Stromal cell of bone marrow (primary cell): ENCODE measurements around the gene FAP.
A peak's percentile ranks its signal among the peaks of the same experiment; 100 is the strongest.

Experiments
- DNase-seq: peaks from one replicate; pipeline ENCODE4 v3.0.0-alpha.2; 2012; ENCODE audit warnings: low read depth

The FAP gene

DNA sequence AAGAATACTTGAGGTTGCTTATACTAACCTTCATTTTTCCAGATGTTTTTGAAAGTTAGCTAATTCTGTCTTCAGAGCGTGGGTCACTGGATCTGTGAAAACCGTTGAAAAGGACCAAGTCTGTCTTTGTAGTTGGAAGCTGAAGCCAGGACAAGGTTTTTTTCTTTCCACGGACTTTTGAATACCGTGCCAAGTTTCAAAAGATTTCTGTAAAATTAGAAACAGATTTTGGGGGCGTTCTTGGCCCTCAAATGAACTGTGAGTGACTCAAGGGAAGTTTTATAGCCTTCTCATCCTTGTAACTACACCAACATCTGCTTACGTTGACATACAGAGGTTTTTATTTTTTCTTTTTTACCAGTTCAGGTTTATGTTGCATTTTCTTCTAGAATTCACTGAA, at the start of gene FAP:
Gene FAP, minus strand, starts transcription at position 152 of the 400 bp plus-strand sequence. Its CDS starts 118 bp downstream, at position 34.
- DNase-seq: peak; percentile 91

DNA sequence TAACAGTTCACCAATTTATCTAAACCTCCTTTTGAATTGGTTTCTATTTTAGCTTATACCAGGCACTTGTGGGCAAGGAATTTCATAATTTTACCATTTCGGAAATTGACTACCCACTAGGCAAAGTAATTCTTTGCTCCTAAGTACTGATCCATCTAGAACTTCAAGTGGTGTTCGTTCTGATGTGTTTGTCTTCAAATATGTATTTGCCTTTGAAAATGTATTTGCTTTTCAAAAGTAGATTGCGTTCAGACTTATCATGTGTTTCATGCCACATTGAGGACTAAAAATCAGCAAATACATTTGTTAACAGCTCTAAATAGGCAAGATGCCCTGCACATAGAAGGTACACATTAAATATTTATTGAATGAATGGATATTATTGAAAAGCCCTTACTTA, 48.5 kb upstream of the FAP start:
- no peak for DNase-seq

DNA sequence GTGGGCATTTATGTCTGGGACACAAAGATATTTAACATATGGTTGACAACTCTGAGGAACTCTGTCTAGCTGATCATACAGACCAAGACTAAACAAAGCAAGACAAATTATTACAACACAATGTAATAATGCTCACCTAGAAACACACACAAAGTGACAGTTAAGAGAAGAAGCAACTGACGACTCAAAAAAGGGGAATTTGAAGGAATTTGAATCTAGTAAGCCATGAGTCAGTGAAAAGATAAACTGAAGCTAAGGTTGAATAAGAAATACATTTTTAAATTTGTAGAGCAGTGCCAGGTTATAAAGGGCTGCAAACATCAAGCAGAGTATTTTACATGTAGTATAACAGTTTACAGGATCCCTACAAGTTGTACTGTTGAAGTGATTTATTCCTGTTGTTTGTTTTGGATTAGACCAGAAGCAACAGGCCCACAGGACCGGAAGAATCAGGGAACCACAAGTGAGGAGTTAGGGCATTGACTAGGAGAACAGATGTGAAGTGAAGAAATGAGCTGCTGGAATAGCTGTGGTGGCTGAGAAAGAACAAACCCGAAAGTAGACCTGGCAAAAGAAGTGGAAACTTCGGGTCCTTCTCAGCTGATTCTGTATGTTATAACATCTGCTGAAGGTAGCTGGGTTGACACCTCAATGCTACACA, 39.6 kb upstream of the FAP start:
- peak; percentile 47 for DNase-seq

- no peak for DNase-seq
These were observed 37.4 kb upstream of the FAP start for GRCh38 chr2:162280654-162281053.

GRCh38 chr2:162277381-162277780, 34.1 kb upstream of the FAP start:
- DNase-seq: no peak

DNA sequence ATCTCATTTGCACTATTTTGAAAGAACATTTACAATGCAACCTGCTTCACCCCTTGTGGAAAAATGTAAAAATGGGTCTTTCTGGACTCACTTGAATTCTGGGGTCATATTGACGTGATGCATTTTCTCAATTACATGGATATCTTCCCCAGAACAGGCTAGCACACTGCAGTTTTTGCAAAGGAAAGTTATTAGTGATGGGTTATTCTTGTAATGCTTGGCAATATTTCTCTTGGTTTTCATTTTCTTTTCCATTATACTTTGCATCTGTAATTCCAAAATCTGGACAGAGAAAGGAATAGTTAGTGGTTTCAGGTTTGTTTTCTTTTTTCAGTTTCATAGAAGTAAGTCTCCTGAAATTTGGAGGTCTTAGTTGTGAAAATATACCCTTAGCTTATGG, 24.8 kb upstream of the FAP start:
- DNase-seq: no peak

DNA sequence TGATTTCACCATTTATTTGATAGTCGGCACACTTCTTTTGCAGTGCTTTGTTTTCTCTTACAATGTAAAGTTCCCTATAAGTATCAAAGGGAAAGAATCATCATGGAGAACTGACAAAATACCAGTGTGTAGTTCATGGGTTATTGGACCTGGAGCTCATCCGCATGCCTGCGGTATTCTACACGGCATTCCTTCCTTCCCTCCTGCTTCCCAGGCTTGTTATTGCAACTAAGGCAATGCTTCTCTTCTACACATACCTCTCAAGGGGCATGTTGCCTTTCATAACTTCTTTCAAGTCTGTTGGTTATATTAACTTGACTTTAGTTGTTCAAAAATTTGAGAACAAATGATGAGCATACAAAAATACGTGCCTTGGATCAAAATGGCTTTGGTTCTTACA, 24.3 kb upstream of the FAP start:
- DNase-seq: no peak

DNA sequence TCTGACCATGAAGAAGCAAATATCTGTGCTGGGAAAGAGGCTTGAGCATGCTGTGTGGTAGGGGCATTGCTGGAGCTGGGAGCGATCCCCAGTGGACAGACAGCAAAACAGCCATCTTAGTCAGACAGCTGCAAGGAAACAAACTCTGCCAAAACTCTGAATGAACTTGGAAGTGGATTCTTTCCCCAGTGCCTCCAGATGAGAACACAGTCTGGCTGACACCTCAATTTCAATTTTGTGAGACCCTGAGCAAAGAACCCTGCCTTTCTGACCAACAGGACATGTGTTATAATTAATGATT, 23.2 kb upstream of the FAP start:
- peak; percentile 45 for DNase-seq

DNA sequence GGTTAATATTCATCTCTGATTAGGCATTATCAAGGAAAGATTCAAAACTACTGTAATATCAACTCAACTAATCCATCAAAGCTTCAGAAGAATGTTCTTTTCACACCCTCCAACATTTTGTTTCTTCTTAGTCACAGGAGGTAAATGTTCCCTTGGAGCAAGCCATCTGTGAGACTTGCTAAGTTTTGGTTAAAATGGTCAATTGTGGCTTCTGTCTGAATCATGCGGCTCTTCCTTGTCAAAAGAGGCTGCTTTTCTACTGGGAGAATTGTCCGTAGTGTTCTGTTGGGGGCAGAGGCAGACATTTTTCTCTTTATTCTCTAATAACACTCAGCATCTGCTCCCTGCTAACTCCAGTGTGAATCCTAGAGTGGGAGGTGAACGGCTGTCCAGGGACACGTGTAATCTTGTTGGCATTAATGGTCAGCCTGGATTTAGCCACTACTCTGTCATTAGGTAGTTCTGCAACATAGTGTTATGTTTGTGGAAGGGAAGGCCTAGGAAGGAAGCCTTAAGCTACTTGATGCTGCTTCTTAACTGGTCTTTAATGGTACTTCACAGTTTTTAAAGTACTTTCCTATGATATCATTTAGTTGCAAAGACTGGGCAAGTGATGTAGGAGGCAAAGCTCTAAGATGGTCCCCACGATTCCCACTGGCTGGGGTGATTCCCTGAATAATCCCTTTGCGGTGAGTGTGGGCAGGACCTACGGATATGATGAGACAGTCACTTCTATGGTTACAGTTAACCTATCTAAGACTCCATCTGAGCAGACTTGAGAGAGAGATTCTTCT, 22.6 kb upstream of the FAP start:
- no peak for DNase-seq

DNA sequence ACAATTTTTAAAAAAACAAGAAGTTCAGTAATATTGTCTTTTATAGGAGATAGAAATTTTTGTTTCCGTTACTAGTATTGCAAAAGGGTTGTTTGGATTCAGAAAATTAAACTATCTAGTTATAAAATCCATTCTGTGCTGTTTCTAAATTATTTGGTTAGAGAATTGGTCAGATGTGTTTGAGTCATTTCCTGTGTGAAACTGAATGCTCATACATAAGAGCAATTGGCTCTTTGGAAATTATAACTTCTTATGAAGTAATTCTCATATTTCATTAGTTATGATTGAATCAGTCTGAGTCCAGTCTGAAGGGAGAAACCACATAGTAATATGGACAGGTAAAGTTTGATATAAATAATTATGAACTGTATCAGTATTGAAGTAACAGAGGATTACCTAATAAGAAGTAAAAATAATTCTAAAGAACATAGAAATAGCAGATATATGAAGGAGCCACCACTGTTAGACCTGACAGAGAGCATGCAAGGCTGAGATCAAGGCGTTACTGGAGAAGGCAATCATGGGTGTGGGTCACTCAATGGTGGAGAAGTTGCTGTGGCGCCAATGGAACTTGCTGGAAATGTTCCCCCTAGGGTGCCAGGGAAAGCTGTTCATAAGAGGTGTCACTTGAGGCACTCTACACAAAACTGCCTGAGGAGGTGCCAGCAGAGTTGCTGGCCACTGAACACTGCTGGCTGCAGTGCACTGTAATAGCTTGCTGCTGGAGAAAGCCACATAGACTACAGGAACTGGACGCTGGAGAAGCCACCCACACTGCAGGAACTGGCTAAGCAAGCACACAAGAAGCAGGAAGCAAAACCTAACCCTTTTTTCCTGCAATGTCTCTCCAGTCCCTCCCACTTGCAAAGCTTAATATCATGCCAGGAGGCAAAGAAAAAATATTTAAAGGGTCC, 18.0 kb upstream of the FAP start:
- peak; percentile 68 for DNase-seq

DNA sequence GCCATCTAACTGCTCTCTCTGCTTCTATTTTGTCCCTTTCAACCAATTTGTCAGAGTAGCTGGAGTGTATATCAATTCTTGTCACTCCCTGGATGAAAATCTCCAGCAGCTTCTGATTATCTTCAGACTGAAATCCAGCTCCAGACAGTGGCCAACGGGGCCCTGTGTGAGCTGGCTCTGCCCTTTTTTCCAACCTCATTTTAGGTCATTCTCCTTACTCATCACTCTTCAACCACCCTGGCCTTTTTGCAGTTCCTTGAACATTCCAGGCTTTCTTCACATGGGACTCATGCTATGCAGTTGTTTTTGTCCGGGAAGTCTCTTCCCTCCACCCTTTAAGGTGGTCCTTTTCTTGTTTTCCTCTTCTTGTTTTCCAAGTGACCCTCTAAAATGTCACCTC, 15.4 kb upstream of the FAP start:
- peak; percentile 70 for DNase-seq

GRCh38 chr2:162258169-162258568, 14.9 kb upstream of the FAP start:
- DNase-seq: no peak

GRCh38 chr2:162257425-162257824, 14.2 kb upstream of the FAP start:
- DNase-seq: no peak

GRCh38 chr2:162256591-162256991, 13.3 kb upstream of the FAP start:
- peak; percentile 75 for DNase-seq

- no peak for DNase-seq
These were observed 11.1 kb upstream of the FAP start for GRCh38 chr2:162254236-162254871.

- no peak for DNase-seq
These were observed 10.2 kb upstream of the FAP start for GRCh38 chr2:162253435-162253834.

- no peak for DNase-seq
These were observed 8.9 kb upstream of the FAP start for GRCh38 chr2:162252153-162252552.

- DNase-seq: no peak
These were observed 2.5 kb upstream of the FAP start for GRCh38 chr2:162245781-162246180.

DNA sequence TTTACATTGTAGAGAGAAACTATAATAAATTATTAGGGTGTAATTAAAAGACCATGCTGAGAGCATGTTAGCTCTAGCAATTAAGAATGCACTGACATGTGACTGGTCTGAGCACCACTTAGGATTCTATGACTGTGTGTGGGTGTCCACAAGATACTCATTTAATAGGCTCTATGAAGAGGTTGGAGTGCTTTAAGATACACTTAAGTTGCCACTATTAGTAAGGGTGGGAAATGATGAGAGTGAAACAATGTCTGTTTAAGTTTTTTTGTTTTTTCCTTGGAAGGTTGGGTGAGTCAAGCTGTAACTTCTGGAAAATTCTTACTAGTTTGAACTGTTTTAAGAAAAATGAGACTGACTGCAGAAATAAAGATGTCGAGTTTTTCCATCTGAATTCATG, 1.8 kb upstream of the FAP start:
- DNase-seq: no peak

DNA sequence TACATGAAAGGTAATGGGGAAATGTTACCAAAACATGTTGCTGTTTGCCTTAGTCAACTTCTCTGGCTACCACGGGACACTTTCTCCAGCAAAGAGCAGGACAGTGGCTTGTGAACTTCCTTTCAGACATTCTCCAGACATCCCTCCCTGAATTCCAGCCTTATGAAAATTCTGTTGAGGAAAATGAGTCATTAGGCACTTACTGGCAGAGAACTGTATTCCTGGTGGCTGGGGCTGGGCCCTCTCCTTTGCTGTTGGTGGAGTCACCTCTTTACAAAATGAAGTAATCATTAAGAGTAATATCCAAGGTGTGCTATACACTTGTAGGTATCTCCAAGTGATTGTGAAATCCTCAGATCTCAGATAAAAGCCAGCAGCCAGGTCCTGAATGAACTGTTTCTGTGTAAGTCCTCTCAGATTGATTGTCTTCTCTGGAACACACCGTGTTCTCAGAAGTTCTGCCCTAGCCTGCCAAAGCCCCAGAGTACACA, 1.3 kb upstream of the FAP start:
- DNase-seq: peak; percentile 80

- DNase-seq: no peak
These were observed 470 bp upstream of the FAP start for GRCh38 chr2:162243715-162244114.

GRCh38 chr2:162242586-162243280, 512 bp downstream of the FAP start:
- DNase-seq: peak; percentile 47
